ENCODE measurements around the gene ACOX1.
A peak's percentile ranks its signal among the peaks of the same experiment; 100 is the strongest.
"Not testable (repeated sequence)": the region's sequence is repeated elsewhere in the genome, so short reads cannot be mapped to it uniquely, and the experiment has no call there.

Gene ACOX1

DNA sequence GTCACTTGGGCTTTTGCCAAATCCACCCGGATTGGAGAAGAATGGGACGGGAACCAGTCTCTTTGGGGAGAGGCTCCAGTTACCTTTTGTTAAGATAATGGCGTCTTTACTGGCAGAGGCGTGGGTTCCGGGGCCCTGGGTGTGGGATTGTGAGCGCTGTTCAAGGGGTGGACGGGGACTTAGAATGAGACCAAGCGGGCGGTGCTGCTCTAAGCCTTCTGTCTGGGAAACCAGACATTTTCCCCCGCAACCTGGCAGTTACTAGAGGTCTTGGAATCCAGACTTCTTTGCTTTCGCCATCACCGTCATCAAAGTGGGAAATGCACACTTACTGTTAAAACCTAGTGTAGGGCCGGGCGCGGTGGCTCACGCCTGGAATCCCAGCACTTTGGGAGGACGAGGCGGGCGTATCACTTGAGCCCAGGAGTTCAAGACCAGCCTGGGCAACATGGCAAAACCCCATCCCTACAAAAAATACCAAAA is 780 bp upstream of the ACOX1 start:
- DNase-seq = no peak

DNA sequence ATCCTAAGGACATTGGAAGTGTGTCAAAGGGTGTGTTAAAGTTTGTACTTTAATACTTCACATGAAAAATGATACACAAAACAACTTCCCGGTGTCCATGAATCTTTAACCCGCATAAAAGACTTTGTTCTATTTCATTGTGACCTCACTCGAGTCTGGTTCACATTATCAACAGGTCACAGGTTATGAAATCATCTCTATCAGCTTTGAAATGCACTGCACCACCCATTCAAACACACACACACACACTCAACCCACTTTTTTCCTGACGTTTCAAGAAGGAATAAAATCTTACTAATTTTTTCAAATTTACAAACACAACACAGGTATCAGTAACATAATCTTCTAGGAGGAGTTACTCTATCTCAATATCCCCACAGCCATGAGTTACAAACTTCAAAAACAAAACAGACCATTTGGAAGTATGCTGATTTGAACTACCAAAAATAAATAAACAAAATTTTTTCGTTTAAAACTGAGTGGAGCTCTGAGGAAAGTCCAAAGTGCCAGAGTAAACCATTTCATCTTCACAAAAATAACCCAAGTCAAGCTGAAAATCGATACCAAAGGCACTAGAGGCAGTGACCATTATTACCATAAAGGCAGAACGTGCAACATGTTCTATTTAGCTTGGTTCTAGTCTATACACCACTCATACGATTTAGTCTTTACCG is 2.7 kb downstream of the ACOX1 start:
- no peak for DNase-seq

DNA sequence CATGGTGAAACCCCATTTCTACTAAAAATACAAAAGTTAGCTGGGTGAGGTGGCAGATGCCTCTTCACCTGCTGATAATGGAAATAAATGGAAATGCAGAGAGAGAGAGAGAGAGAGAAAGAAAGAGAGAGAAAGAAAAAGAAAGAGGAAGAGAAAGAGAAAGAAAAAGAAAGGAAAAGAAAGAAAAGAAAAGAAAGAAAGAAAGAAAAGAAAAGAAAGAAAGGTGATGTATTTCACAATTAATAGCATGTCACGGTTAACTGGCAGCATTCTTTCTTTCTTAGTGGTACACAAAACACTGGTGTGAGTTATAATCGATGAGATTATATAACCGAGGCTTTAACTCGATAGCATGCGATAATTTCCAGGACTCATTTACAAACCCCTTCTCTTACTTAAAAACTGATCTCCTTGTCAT is 3.2 kb downstream of the ACOX1 start:
- no peak for DNase-seq

DNA sequence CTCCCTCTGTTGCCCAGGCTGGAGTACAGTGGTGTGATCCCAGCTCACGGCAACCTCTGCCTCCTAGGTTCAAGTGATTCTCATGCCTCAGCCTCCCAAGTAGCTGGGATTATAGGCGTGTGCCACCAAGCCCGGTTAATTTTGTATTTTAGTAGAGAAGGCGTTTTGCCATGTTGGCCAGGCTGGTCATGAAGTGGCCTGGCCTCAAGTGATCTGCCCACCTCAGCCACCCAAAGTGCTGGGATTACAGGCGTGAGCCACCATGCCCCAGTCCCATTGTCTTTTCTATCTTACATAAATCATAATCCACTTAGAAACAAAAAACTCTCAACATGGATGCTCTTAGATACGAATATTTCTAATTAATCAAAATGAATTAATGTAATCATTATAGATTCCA is 3.8 kb downstream of the ACOX1 start:
- not testable (repeated sequence) for DNase-seq

DNA sequence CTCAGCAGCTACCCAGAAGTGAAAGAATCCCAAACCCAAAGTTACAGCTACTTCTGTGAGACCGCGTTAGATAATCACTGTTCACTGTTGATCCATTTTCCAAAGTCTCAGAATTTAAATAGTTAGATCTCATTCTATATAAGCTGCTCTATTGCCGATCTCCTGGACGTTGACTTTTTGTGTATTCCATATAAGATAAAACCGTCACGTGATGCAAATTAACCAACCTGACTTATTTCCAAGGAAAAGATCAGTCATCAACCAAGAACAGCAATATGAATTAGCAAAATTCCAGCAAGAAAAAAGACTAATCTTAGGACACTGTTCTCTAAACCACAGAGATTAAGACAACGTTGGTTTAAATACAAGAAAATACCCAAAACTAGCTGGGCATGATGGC is 8.3 kb downstream of the ACOX1 start:
- no peak for DNase-seq

- DNase-seq = no peak
Measured at GRCh38 chr17:75970011-75970523, 8.9 kb downstream of the ACOX1 start.

DNA sequence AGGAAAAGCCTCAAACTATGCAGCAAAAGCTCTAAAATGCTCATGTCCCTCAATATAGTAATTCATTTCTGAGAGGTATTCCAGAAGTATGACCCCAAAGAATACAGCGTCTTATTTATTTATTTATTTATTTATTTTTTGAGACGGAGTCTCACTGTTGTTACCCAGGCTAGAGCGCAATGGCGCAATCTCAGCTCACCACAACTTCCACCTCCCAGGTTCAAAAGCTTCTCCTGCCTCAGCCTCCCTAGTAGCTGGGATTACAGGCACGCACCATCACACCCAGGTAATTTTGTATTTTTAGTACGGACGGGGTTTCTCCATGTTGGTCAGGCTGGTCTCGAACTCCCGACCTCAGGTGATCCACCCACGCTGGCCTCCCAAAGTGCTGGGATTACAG is 9.9 kb downstream of the ACOX1 start:
- DNase-seq = not testable (repeated sequence)

DNA sequence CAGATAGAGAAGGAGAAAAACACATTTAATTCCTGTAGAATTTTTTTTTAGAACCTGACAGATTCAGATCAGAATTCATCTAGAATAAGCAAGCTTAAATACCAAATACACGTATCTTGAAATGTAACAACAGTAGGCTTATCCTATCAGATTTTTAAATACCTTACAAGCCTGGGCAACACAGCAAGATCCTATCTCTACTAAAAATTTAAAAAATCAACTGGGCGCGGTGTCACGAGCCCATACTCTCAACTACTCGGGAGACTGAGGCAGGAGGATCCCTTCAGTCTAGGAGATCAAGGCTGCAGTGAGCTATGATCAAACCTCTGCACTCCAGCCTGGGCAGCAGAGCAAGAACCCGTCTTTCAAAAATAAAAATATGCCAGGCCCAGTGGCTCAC is 13.5 kb downstream of the ACOX1 start:
- no peak for DNase-seq

DNA sequence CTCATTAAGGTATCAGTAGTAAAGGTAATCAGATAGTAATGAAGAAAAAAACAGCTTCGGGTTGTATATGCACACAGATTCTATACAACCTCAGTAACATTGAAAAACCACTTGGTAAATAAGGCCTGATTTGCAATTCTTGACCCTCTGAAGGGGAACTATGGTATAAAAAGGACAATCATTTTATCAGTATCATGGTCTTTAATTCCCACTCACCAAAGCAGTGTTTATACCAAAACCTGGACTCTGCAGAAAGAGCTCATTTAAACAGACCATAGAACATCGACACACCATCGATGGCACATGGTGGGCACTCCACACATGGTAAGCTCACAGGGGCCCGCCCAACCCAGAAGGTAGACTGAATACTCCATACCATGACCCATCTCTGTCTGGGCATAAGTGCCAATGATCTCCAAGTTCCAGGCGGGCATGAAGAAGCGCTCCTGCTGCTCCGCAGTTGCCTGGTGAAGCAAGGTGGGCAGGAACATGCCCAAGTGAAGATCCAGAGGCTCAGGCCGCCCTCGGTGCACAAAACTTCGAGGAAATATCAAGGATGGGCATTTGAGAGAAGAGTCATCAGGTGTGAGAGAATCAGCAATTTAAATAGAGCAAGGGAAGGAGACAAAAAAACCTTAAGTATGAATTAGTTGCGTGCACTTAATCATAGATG is 19.0 kb downstream of the ACOX1 start:
- no peak for DNase-seq

GRCh38 chr17:75959051-75959838 is 19.7 kb downstream of the ACOX1 start:
- DNase-seq = no peak

GRCh38 chr17:75950855-75951554 is 28.0 kb downstream of the ACOX1 start:
- DNase-seq = no peak

DNA sequence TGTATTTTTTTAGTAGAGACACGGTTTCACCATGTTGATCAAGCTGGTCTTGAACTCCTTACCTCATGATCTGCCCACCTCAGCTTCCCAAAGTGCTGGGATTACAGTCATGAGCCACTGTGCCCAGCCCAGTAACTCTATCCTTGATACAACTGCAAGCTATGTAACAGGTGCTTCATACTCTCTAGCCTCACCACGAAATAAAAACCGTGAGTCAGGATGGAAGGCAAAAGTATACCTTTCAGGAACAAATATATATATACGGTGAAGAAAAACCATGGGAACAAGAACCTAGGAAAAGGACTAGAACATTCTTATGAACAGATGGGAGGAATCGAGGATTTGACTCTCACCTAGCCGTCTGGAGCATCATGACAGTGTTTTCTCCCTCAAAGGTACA is 28.5 kb downstream of the ACOX1 start:
- no peak for DNase-seq

DNA sequence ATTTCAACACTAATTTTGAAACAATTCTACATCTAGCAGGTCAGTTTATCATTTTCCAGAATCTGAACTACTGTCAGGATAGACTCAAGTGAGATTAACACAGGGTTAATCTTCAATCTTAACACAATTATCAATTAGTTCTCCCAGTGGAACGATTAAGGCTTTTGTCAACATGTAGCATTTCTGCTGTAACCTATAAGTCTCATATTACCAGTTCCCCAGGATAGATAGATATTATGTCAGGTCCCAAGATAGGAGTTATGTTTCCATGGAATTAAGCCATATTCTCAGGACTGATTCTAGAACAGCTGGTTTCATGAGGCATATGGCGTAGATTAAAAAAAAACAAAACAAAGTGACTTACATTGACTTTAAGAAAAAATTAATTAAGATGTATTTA is 33.8 kb downstream of the ACOX1 start:
- no peak for DNase-seq

DNA sequence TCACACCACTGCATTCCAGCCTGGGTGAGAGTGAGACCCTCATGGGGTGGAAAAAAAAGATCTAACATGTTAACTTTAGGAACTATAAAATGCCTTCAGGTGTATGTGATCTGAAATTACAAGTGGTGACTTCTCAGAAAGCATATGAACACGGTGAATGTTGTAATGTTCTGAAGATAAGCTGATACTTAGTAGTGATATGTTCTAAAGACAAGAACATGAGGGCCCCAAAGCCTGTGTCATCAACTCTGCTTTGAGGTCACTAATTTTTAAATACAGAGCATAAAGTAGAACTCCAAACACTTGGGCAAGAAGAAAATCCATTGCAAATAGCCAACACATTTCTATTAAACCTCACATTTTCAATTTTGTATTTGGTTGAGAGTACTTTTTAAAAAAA is 35.5 kb downstream of the ACOX1 start:
- DNase-seq = no peak

GRCh38 chr17:75942473-75942872 is 36.5 kb downstream of the ACOX1 start:
- no peak for DNase-seq

DNA sequence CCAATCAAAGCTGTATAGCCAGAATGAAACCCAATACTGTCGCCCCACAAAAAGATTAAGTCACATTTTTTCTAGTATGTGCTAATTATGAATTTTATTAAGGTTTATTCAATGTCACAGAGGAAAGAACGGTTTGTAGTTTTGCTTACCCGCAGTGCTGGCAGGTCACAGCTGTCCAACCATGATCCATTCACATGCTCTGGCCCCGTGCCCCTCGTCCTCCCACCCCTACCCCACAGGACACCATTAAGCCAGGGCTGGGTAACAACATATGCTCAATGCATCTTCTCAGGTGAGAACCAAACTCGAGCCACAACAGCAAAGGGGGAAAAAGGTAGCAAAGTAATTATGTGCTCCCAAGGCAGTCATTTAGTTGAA is 37.5 kb downstream of the ACOX1 start:
- no peak for DNase-seq

- DNase-seq = peak; percentile 84
Measured at GRCh38 chr17:75940727-75941441, 38.1 kb downstream of the ACOX1 start, which contains the start of gene FBF1. Gene FBF1 (minus strand): TSS chr17:75941042. CDS start chr17:75938149, 2,893 bp downstream.

DNA sequence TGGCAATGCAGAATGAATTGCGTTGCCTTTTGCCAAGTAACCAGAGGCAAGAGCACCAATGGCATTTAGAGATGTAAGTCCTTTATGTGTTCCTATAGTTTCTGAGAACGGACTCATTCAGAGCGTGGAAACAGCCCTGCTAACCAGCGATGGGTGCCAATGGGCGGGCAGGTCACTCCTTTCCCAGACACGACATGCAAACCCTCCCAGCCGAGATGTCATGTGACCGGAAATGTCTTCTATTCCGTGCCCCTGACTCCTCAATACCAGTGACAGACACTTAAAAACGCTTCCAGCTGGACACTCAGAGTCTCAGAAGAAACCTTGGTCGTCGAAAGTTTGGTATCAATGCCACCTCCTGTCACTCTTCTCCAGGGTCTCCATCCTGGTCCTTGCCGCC is 41.3 kb downstream of the ACOX1 start:
- DNase-seq = no peak

DNA sequence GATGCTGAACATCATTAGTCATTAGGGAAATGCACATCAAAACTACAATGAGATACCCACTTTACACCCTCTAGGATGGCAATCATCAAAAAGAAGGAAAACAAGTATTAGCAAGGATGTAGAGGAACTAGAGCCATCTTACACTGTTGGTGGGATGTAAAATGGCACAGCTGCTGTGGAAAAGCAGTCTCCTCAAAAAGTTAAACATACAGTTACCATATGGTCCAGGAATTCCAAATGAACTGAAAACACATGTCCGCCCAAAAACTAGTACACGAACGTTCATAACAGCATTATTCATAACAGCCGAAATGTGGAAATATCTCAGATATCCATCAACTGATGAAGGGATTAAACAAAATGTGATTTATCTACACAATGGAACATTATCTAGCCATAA is 45.2 kb downstream of the ACOX1 start:
- no peak for DNase-seq

DNA sequence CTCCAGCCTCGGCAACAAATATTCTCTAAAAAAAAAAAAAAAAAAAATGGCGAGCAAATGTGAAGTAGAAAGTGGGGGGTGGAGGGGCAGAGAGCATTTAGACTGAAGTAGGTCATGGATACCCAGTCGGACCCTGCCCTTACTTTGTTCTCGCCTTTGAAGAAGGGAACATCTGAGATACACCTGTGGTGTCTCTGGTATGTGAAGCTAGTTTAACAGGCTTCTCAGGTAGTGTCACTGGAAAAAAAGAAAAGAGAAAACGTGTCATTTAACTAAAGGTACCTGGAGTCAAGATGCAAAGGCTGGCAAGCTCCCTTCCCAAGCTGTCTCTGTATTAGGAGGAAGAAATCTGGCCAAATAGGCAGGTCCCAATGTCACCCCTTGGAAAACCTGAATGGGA is 46.1 kb downstream of the ACOX1 start:
- DNase-seq = no peak

GRCh38 chr17:75931062-75931461 is 47.9 kb downstream of the ACOX1 start:
- DNase-seq = no peak

GRCh38 chr17:75927286-75927922 is 51.6 kb downstream of the ACOX1 start:
- no peak for DNase-seq
